B cell (primary cell): ENCODE results near the gene RIN2. TPM values are rescaled to one million over a fixed set of nuclear protein-coding genes. Genes with fewer than 3 reads are reported as not detected.

ENCODE experiments used
- ATAC-seq: fragments of 200-7000 bp; cut with Tn5 transposase; one replicate; pipeline ENCODE4 v1.10.0; 2021; ENCODE audit warnings: low read depth, mild to moderate bottlenecking, moderate number of reproducible peaks, moderate library complexity
- CTCF ChIA-PET: fragments of 350-600 bp; sonication (Branson Sonifier 250); formaldehyde crosslinking; loops from one replicate; lab custom pipeline; 2021; ENCODE audit warnings: antibody characterized with exemption, inconsistent platforms; lab: Charles Lee
- POLR2A ChIA-PET: fragments of 350-600 bp; sonication (Branson Sonifier 250); formaldehyde crosslinking; loops from one replicate; lab custom pipeline; 2021; ENCODE audit warnings: antibody characterized with exemption; lab: Charles Lee
- DNase-seq: peaks from one replicate; pipeline ENCODE4 v3.0.0; 2013
- H2AFZ ChIP-seq: 2 replicates; pipeline ENCODE4 v1.6.1; 2012; ENCODE audit warnings: mild to moderate bottlenecking, low read depth, low read length; ENCODE audit not compliant: insufficient read depth, poor library complexity, severe bottlenecking
- H3K27ac ChIP-seq, 2 donors: 1 replicate in 1 of 2; 2 replicates in 1 of 2; pipeline ENCODE4 v1.5.1; 2012 to 2013; ENCODE audit warnings: low read length in 2 of 2, mild to moderate bottlenecking in 2 of 2, moderate library complexity in 1 of 2
- H3K27me3 ChIP-seq, 4 experiments: fragments of 200-600 bp in 1 of 4; sonication (generic) in 1 of 4; replicated peaks in 1 of 4; 1 replicate in 2 of 4; 2 replicates in 2 of 4; pipeline versions ENCODE4 v1.6.1 to v1.7.0; 2013 to 2016; ENCODE audit warnings: low read length in 3 of 4, mild to moderate bottlenecking in 2 of 4, mixed read lengths in 1 of 4, moderate library complexity in 1 of 4; ENCODE audit not compliant: insufficient read depth in 4 of 4, control insufficient read depth in 3 of 4; ENCODE audit errors: control extremely low read depth in 1 of 4
- H3K36me3 ChIP-seq, 2 experiments: replicated peaks in 1 of 2; 1 replicate in 1 of 2; 2 replicates in 1 of 2; pipeline versions ENCODE4 v1.6.1 to v1.7.1; 2013; ENCODE audit warnings: low read length in 1 of 2; ENCODE audit not compliant: insufficient read depth in 2 of 2, control insufficient read depth in 1 of 2; ENCODE audit errors: control extremely low read depth in 1 of 2, extremely low read depth in 1 of 2
- H3K4me1 ChIP-seq, 2 donors: fragments of 200-600 bp in 1 of 2; sonication (generic) in 1 of 2; 1 replicate in 1 of 2; 2 replicates in 1 of 2; pipeline versions ENCODE4 v1.5.1 to v1.6.1; 2013 to 2017; ENCODE audit warnings: low read length in 2 of 2; ENCODE audit not compliant: control insufficient read depth in 2 of 2, insufficient read depth in 2 of 2
- H3K4me2 ChIP-seq: replicated peaks from 2 replicates; pipeline ENCODE3; 2012; ENCODE audit warnings: mild to moderate bottlenecking, low read depth, low read length; ENCODE audit not compliant: poor library complexity, severe bottlenecking
- H3K4me3 ChIP-seq, 5 experiments: fragments of 200-600 bp in 1 of 5; sonication (generic) in 1 of 5; 1 replicate in 3 of 5; 2 replicates in 2 of 5; pipeline versions ENCODE4 v1.5.1 to v1.7.0; 2011 to 2016; ENCODE audit warnings: low read length in 4 of 5, mild to moderate bottlenecking in 4 of 5, low read depth in 2 of 5, control low read depth in 1 of 5, moderate library complexity in 1 of 5; ENCODE audit not compliant: insufficient read depth in 1 of 5; ENCODE audit errors: control extremely low read depth in 1 of 5, extremely low read depth in 1 of 5
- H3K79me2 ChIP-seq: fragments of 200-600 bp; sonication (generic); one replicate; pipeline ENCODE4 v1.6.0; 2016; ENCODE audit warnings: low read length; ENCODE audit not compliant: control insufficient read depth, insufficient read depth
- H3K9ac ChIP-seq: fragments of 200-600 bp; sonication (generic); 2 replicates; pipeline ENCODE4 v1.6.1; 2017; ENCODE audit warnings: mild to moderate bottlenecking, low read length, moderate library complexity
- H3K9me3 ChIP-seq, 3 donors: one replicate each; pipeline versions ENCODE4 v1.6.1 to v1.7.1; 2013; ENCODE audit warnings: low read length in 2 of 3; ENCODE audit not compliant: control insufficient read depth in 2 of 3, insufficient read depth in 1 of 3; ENCODE audit errors: control extremely low read depth in 1 of 3
- H4K20me1 ChIP-seq: 2 replicates; pipeline ENCODE4 v1.6.0; 2012; ENCODE audit warnings: mild to moderate bottlenecking, low read length; ENCODE audit not compliant: insufficient read depth, control insufficient read depth, poor library complexity, severe bottlenecking
- H3K27ac Mint-ChIP-seq: one replicate; pipeline ENCODE4 v1.8.0; 2021; ENCODE audit warnings: mixed read lengths
- H3K27me3 Mint-ChIP-seq: one replicate; pipeline ENCODE4 v1.8.0; 2021; ENCODE audit warnings: mixed read lengths
- H3K4me1 Mint-ChIP-seq: one replicate; pipeline ENCODE4 v1.8.0; 2021; ENCODE audit warnings: mixed read lengths
- H3K4me3 Mint-ChIP-seq: one replicate; pipeline ENCODE4 v1.8.0; 2021; ENCODE audit warnings: mixed read lengths
- H3K9me3 Mint-ChIP-seq: one replicate; pipeline ENCODE4 v1.8.0; 2022; ENCODE audit warnings: mixed read lengths; ENCODE audit not compliant: insufficient read depth
- EZH2 ChIP-seq: IDR thresholded peaks from 2 replicates; pipeline ENCODE4 v1.6.1; 2012; ENCODE audit warnings: borderline replicate concordance, low read depth, mild to moderate bottlenecking, moderate library complexity, low read length; ENCODE audit not compliant: insufficient read depth, poor library complexity, severe bottlenecking
- WGBS: methylation state at CpG from one replicate; pipeline ENCODE4 v1.1.5; 2013; ENCODE audit warnings: missing lambda C conversion rate; ENCODE audit not compliant: insufficient coverage; 5-methylcytosine and 5-hydroxymethylcytosine counted together
- intact Hi-C: fragments of 100-400 bp; cut with micrococcal nuclease; formaldehyde crosslinking; loops from one replicate; pipeline ENCODE4 v1.10.0; 2022
- polyA plus RNA-seq: library from polyadenylated mRNA; depleted of rRNA; stranded (reverse); fragments of >200 nt; gene quantifications from 2 replicates; pipeline ENCODE4 v1.2.3, GENCODE V29; 2012
- total RNA-seq, 2 donors: library from RNA; stranded (reverse); fragments of 120-200 nt in 1 of 2; gene quantifications; 1 replicate in 1 of 2; 2 replicates in 1 of 2; pipeline versions ENCODE4 v1.2.3 to v1.2.4, GENCODE V29; 2013 to 2022
- TF ChIP-seq, protein P1 (sequence below): fragments of 200-600 bp; IDR thresholded peaks from one replicate; pipeline ENCODE4 v1.8.0; 2022; ENCODE audit warnings: antibody characterized with exemption, mild to moderate bottlenecking

The RIN2 gene
- total and polyA plus RNA-seq, 2 donors (not counting 1 experiment from before 2014, with no cell fraction given) = 0.15 to 0.32 TPM

DNA sequence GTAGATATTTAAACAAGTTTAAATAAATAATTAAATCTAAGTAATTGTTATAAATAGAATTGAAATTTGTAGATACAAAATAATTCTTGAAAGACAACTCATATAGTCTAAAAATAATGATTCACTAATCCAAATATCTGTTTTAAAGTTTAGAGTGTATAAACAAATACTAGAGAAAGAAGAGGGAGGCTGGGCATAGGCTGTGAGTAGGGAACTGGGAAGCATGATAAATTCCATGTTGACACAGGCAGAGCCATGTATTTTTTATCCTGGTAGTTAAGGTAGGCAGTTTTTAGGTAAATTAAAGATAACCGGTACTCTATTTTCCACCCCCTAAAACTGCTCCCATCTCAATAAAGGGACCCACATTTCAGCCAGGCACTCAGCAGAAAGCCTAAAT, 11.7 kb upstream of the RIN2 start:
- no peak for ATAC-seq
- Histone ChIP-seq H2AFZ (no peak overlapping the region), H3K79me2 (no peaks in the 10 kb centered on the region), H3K4me2 (no peak overlapping the region), H4K20me1 (no peaks in the 10 kb centered on the region), H3K36me3 (no peaks in the 10 kb centered on the region), H3K9ac (no peak overlapping the region), H3K4me1 (peaks cover 9% of the 10 kb centered on the region in 2 donors), H3K4me3 (no peak overlapping the region), H3K9me3 (peaks cover 0 to 7% (median 6%) of the 10 kb centered on the region in 3 donors), H3K27ac (no peak overlapping the region), H3K27me3 (peaks cover 0 to 12% (median 5%) of the 10 kb centered on the region in 4 experiments)
- Mint-ChIP-seq H3K9me3 (peaks cover 2% of the 10 kb centered on the region), H3K4me3 (no peak overlapping the region), H3K27me3 (peaks cover 26% of the 10 kb centered on the region), H3K27ac (no peak overlapping the region), H3K4me1 (peaks cover 10% of the 10 kb centered on the region)
- no CpG with 5 or more reads among the region's 1 CpG for WGBS
- intact Hi-C loops = no loop called here
- CTCF ChIA-PET = no interaction called here
- TF ChIP-seq EZH2 = no peak
- TF ChIP-seq, protein P1, sequence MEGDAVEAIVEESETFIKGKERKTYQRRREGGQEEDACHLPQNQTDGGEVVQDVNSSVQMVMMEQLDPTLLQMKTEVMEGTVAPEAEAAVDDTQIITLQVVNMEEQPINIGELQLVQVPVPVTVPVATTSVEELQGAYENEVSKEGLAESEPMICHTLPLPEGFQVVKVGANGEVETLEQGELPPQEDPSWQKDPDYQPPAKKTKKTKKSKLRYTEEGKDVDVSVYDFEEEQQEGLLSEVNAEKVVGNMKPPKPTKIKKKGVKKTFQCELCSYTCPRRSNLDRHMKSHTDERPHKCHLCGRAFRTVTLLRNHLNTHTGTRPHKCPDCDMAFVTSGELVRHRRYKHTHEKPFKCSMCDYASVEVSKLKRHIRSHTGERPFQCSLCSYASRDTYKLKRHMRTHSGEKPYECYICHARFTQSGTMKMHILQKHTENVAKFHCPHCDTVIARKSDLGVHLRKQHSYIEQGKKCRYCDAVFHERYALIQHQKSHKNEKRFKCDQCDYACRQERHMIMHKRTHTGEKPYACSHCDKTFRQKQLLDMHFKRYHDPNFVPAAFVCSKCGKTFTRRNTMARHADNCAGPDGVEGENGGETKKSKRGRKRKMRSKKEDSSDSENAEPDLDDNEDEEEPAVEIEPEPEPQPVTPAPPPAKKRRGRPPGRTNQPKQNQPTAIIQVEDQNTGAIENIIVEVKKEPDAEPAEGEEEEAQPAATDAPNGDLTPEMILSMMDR = no peak
- POLR2A ChIA-PET = no interaction called here
- DNase-seq = no peak

DNA sequence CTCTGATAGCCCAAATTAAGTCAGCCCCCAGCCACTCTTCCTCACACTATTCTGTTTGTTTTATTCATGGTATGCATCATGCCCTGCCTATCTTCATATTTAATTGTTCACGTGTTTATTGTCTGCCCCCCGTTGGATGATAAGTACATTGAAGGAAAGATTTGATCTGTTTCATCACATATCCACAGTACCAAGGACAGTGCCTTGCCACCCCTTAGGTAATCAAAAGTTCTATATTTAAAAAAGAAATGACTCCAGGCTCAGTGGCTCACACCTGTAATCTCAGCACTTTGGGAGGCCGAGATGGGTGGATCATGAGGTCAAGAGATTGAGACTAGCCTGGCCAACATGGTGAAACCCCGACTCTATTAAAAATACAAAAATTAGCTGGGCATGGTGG, 10.2 kb upstream of the RIN2 start:
- POLR2A ChIA-PET = no interaction called here
- H3K27me3 ChIP-seq = peaks cover 0 to 9% (median 5%) of the 10 kb centered on the region in 4 experiments
- no peak for ATAC-seq

More for the DNA sequence above, 10.2 kb upstream of the RIN2 start:
- Histone ChIP-seq H3K9me3 (peaks cover 0 to 7% (median 6%) of the 10 kb centered on the region in 3 donors), H3K4me2 (no peak overlapping the region), H3K4me1 (peaks cover 9 to 10% of the 10 kb centered on the region in 2 donors), H2AFZ (no peak overlapping the region), H3K9ac (no peak overlapping the region), H3K36me3 (no peaks in the 10 kb centered on the region), H3K27ac (no peak overlapping the region), H3K79me2 (no peaks in the 10 kb centered on the region), H4K20me1 (no peaks in the 10 kb centered on the region), H3K4me3 (no peak overlapping the region)
- H3K4me3 Mint-ChIP-seq = no peak overlapping the region
- intact Hi-C loops = no loop called here
- CTCF ChIA-PET = no interaction called here
- H3K27me3 Mint-ChIP-seq = peaks cover 15% of the 10 kb centered on the region
- H3K9me3 Mint-ChIP-seq = peaks cover 2% of the 10 kb centered on the region
- peaks cover 13% of the 10 kb centered on the region for H3K4me1 Mint-ChIP-seq
- no peak overlapping the region for H3K27ac Mint-ChIP-seq
- TF ChIP-seq, protein P1 = no peak
- no peak for TF ChIP-seq EZH2
- WGBS = 67% methylated on average over 1 of the region's 4 CpGs
- no peak for DNase-seq
